Measurements from ENCODE around the gene LRRC49. TPM values are rescaled to one million over a fixed set of nuclear protein-coding genes. Genes with fewer than 3 reads are reported as not detected.

Gene LRRC49
- total and polyA plus RNA-seq, 2 donors (not counting 3 experiments of a cell fraction or from before 2014, with no cell fraction given) = 3.0 to 6.6 TPM

GRCh38 chr15:70882361-70882760, 10.3 kb upstream of the LRRC49 start:
- no peaks in the 10 kb centered on the region for H3K9me3 ChIP-seq (replicated peaks; ENCODE audit: control insufficient read depth, insufficient read depth, low read length)
- H4K20me1 ChIP-seq (replicated peaks; ENCODE audit: control insufficient read depth, extremely low read depth, insufficient read depth, low read length) = no peaks in the 10 kb centered on the region
- no peaks in the 10 kb centered on the region for H3K36me3 ChIP-seq (ENCODE audit: control insufficient read depth in 2 of 2, extremely low read depth in 1 of 2, insufficient read depth in 2 of 2, low read length in 2 of 2)
- dilution Hi-C loops (cut with MboI; ENCODE audit: extremely low pct_ligation_motif_present, low sequenced_read_pairs) (no loop called here), intact Hi-C loops (cut with micrococcal nuclease) (no loop called here)
- FAIRE-seq (no peak), DNase-seq (ENCODE audit: low read depth, low spot score) (no peak)
- no peaks in the 10 kb centered on the region for H3K9me1 ChIP-seq (replicated peaks; ENCODE audit: control insufficient read depth, extremely low read depth, insufficient read depth, low read length)
- H3K4me2 ChIP-seq (ENCODE audit: insufficient read depth, low read length) = no peak overlapping the region
- TF ChIP-seq MYC (IDR thresholded peaks at IDR 0.05; ENCODE audit: low read depth, low read length) = no peak
- TF ChIP-seq, protein P1, sequence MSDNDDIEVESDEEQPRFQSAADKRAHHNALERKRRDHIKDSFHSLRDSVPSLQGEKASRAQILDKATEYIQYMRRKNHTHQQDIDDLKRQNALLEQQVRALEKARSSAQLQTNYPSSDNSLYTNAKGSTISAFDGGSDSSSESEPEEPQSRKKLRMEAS (IDR thresholded peaks at IDR 0.05; ENCODE audit: insufficient read depth, insufficient read length) = no peak
- no peak for TF ChIP-seq EZH2 (IDR thresholded peaks at IDR 0.05; ENCODE audit: borderline replicate concordance, low read depth, low read length, severe bottlenecking)
- no TSS peak for BruUV-seq (replicated peaks)
- no peaks in the 10 kb centered on the region for H3K27me3 ChIP-seq (ENCODE audit: control insufficient read depth in 2 of 2, insufficient read depth in 2 of 2, low read length in 2 of 2)
- H3K27ac ChIP-seq (ENCODE audit: insufficient read depth, low read depth, low read length) = no peak overlapping the region
- no peak overlapping the region for H2AFZ ChIP-seq (ENCODE audit: low read depth, low read length)
- H3K9ac ChIP-seq (replicated peaks; ENCODE audit: extremely low read depth, insufficient read depth, low read length) = no peak overlapping the region
- H3K4me1 ChIP-seq (ENCODE audit: control insufficient read depth, extremely low read depth, insufficient read depth, low read length) = peaks cover 8% of the 10 kb centered on the region
- H3K4me3 ChIP-seq (replicated peaks in 1 of 3; ENCODE audit: insufficient read depth in 1 of 3, low read depth in 1 of 3, low read length in 3 of 3) = no peak overlapping the region
- no peaks in the 10 kb centered on the region for H3K79me2 ChIP-seq (ENCODE audit: control insufficient read depth, insufficient read depth, low read length)
- CTCF ChIA-PET = interaction anchor here (0.7 to 5.7 kb wide), 5 partner anchors 13 to 70 kb away, joined by 3 to 43 read pairs (median 4); no protein-coding TSS in a partner anchor
- POLR2A ChIA-PET = no interaction called here

DNA sequence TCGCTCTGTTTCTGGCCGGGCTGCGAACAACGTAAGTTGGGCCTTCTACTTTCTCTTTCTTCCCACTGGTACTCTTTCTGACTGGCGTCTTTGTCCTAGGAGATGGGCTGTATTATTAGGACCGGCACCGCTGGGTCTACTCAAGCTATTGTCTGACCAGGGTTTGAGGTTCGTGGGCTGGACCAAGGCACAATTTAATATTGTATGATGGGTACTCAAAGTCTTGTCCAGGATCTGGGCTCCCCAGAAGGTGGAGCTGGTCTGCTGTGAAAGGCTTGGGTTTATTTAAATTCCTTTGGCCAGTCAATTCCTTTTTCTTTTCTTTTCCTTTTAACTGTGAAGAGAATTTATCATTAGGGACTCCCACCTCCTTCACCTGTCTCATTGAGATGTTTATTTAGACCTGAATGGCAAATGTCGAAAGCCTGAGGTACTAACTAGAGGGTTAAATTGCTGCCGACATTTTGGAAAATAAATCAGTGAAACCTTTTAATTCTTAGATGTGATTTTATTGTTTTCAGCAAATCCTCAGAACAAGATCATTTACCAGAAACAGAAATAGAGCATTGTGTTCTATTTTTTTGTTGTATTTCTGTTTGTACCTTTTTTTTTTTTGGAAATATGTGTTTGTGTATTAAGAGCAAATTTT, 410 bp downstream of the LRRC49 start:
- no peaks in the 10 kb centered on the region for H4K20me1 ChIP-seq (replicated peaks; ENCODE audit: control insufficient read depth, extremely low read depth, insufficient read depth, low read length)
- dilution Hi-C loops (cut with MboI; ENCODE audit: extremely low pct_ligation_motif_present, low sequenced_read_pairs) = no loop called here
- peak; percentile 56 to 59 for TF ChIP-seq CTCF (IDR thresholded peaks at IDR 0.05; ENCODE audit: extremely low read depth in 1 of 2, insufficient read depth in 1 of 2, low read depth in 1 of 2, low read length in 2 of 2)
- no peak for TF ChIP-seq POLR2AphosphoS5 (IDR thresholded peaks at IDR 0.05; ENCODE audit: insufficient read depth, low read depth, low read length)
- TSS peak; percentile 75 for BruUV-seq (replicated peaks)
- H3K9me1 ChIP-seq (replicated peaks; ENCODE audit: control insufficient read depth, extremely low read depth, insufficient read depth, low read length) = no peaks in the 10 kb centered on the region
- peak overlapping the region; percentile 88 for H3K9ac ChIP-seq (replicated peaks; ENCODE audit: extremely low read depth, insufficient read depth, low read length)
- no peaks in the 10 kb centered on the region for H3K36me3 ChIP-seq (ENCODE audit: control insufficient read depth in 2 of 2, extremely low read depth in 1 of 2, insufficient read depth in 2 of 2, low read length in 2 of 2)
- ChIA-PET CTCF (interaction anchor here (0.6 to 2.4 kb wide), 21 partner anchors 9 to 550 kb away, joined by 3 to 14 read pairs (median 4); no protein-coding TSS in a partner anchor), POLR2A (interaction anchor here (1.0 kb wide), 1 partner anchor 39 kb away, joined by 3 read pairs; the partner anchor contains the start of gene LARP6)
- H3K4me1 ChIP-seq (ENCODE audit: control insufficient read depth, extremely low read depth, insufficient read depth, low read length) = peaks cover 17% of the 10 kb centered on the region
- peak overlapping the region; percentile 44 to 81 (median 69) for H3K4me3 ChIP-seq (replicated peaks in 1 of 3; ENCODE audit: insufficient read depth in 1 of 3, low read depth in 1 of 3, low read length in 3 of 3)
- DNase-seq (ENCODE audit: low read depth, low spot score) (peak; percentile 81), FAIRE-seq (no peak)
- intact Hi-C loops (cut with micrococcal nuclease) = loop anchor here (1.0 to 10.0 kb wide), 9 partner anchors 38 to 547 kb away; partner anchors contain the start of genes LARP6, THSD4 and UACA
- H3K27me3 ChIP-seq (ENCODE audit: control insufficient read depth in 2 of 2, insufficient read depth in 2 of 2, low read length in 2 of 2) = no peaks in the 10 kb centered on the region
- H3K9me3 ChIP-seq (replicated peaks; ENCODE audit: control insufficient read depth, insufficient read depth, low read length) = no peaks in the 10 kb centered on the region
- H3K4me2 ChIP-seq (ENCODE audit: insufficient read depth, low read length) = peak overlapping the region; percentile 70
- H3K79me2 ChIP-seq (ENCODE audit: control insufficient read depth, insufficient read depth, low read length) = peaks cover 12% of the 10 kb centered on the region
- H3K27ac ChIP-seq (ENCODE audit: insufficient read depth, low read depth, low read length) = peak overlapping the region; percentile 86
- H2AFZ ChIP-seq (ENCODE audit: low read depth, low read length) = peak overlapping the region; percentile 78
